PFSK-1 (cell line): ENCODE results near the gene ANKH.

Experiments used
- FOXP2 ChIP-seq: optimal IDR thresholded peaks from 2 replicates; pipeline ENCODE3; 2011; ENCODE audit warnings: borderline replicate concordance, control low read depth, inconsistent platforms; ENCODE audit not compliant: insufficient read depth; ENCODE audit errors: extremely low read length, extremely low read depth
- POLR2AphosphoS5 ChIP-seq: IDR thresholded peaks from 2 replicates; pipeline ENCODE4 v1.6.1; 2012; ENCODE audit warnings: low read depth, mild to moderate bottlenecking, control low read depth, low read length, moderate library complexity
- SIN3A ChIP-seq: IDR thresholded peaks from 2 replicates; pipeline ENCODE4 v1.6.1; 2012; ENCODE audit warnings: mild to moderate bottlenecking, low read length, moderate library complexity, borderline replicate concordance; ENCODE audit not compliant: insufficient read depth
- TAF1 ChIP-seq: IDR thresholded peaks from 2 replicates; pipeline ENCODE4 v1.6.1; 2012; ENCODE audit warnings: low read length, control low read depth, borderline replicate concordance; ENCODE audit not compliant: insufficient read depth
- TF ChIP-seq, protein P1 (sequence below), 2 experiments: IDR thresholded peaks; 2 replicates each; pipeline versions ENCODE4 v1.6.1 to v1.8.0; 2011 to 2012; ENCODE audit warnings: low read depth in 2 of 2, low read length in 2 of 2, control low read depth in 1 of 2, inconsistent platforms in 1 of 2, mild to moderate bottlenecking in 1 of 2, moderate library complexity in 1 of 2; ENCODE audit not compliant: insufficient read depth in 1 of 2

The ANKH gene

DNA sequence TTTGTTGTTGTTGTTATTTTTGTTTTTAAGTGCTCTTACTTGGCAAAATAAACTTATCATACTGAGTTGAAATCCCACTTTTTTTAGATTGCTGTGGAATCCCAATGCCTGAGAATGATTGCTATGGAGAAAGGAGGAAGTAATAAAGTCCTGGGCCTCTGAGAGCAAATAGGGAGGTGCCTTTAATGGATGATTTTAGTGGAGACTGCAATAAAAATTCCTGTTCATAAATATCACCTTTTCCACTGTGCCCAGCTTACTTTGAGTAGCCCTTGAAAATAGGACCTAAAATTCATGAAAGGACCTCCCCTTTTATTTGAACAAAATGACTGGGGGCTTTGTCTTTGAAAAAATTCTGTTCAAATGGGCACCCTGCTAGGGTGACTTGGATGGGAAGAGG is 21.8 kb upstream of the ANKH start:
- TF ChIP-seq FOXP2 (no peak), TAF1 (no peak), SIN3A (no peak)
- TF ChIP-seq, protein P1, sequence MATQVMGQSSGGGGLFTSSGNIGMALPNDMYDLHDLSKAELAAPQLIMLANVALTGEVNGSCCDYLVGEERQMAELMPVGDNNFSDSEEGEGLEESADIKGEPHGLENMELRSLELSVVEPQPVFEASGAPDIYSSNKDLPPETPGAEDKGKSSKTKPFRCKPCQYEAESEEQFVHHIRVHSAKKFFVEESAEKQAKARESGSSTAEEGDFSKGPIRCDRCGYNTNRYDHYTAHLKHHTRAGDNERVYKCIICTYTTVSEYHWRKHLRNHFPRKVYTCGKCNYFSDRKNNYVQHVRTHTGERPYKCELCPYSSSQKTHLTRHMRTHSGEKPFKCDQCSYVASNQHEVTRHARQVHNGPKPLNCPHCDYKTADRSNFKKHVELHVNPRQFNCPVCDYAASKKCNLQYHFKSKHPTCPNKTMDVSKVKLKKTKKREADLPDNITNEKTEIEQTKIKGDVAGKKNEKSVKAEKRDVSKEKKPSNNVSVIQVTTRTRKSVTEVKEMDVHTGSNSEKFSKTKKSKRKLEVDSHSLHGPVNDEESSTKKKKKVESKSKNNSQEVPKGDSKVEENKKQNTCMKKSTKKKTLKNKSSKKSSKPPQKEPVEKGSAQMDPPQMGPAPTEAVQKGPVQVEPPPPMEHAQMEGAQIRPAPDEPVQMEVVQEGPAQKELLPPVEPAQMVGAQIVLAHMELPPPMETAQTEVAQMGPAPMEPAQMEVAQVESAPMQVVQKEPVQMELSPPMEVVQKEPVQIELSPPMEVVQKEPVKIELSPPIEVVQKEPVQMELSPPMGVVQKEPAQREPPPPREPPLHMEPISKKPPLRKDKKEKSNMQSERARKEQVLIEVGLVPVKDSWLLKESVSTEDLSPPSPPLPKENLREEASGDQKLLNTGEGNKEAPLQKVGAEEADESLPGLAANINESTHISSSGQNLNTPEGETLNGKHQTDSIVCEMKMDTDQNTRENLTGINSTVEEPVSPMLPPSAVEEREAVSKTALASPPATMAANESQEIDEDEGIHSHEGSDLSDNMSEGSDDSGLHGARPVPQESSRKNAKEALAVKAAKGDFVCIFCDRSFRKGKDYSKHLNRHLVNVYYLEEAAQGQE (IDR thresholded peaks at IDR 0.05; ENCODE audit: insufficient read depth in 1 of 2, low read depth in 2 of 2, low read length in 2 of 2) = no peak

DNA sequence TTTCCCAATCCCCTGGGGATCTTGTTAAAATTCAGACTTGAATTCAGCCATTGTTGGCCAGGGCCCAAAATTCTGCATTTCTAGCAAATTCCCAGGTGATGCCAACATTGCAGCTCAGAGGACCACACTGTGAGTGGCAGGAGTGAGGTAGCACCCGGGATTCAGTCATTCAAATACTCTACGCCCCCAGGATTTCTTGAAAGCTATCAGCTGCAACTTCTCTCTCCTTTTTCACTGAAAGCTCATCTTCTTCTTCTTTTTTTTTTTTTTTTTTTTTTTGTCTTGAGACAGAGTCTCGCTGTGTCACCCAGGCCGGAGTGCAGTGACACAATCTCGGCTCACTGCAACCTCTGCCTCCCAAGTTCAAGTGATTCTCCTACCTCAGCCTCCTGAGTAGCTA is 19.3 kb upstream of the ANKH start:
- TF ChIP-seq TAF1 = no peak
- TF ChIP-seq FOXP2 = no peak
- no peak for TF ChIP-seq POLR2AphosphoS5
- TF ChIP-seq, protein P1 (IDR thresholded peaks at IDR 0.05; ENCODE audit: insufficient read depth in 1 of 2, low read depth in 2 of 2, low read length in 2 of 2) = no peak
- TF ChIP-seq SIN3A = no peak

DNA sequence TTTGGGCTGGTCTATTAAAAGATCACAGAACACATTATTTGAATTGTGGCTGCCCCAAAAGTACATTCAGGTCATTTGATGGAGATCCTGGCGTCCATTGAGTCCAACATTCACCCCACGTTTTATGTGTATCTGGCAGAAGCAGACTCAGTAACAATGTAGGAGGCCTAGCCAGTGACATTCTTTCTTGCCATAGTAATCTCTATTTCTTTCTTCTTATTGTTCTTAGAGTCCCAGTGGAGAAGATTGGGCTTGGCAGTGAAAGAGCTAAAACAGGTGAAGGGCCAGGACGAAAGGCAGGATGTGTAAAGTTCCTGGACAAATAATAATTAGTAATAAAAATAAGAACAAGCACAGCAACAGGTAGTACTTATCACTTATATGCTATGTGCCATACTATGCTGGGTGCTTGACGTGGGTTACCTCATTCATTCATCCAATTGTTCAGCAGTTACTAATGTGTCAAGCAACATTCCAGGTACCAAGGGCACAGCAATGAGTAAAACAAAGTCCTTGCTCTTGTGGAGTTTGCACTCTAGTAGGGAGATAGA is 12.6 kb upstream of the ANKH start:
- TF ChIP-seq POLR2AphosphoS5 (no peak), FOXP2 (no peak), TAF1 (no peak)
- TF ChIP-seq, protein P1 (IDR thresholded peaks at IDR 0.05; ENCODE audit: insufficient read depth in 1 of 2, low read depth in 2 of 2, low read length in 2 of 2) = no peak

DNA sequence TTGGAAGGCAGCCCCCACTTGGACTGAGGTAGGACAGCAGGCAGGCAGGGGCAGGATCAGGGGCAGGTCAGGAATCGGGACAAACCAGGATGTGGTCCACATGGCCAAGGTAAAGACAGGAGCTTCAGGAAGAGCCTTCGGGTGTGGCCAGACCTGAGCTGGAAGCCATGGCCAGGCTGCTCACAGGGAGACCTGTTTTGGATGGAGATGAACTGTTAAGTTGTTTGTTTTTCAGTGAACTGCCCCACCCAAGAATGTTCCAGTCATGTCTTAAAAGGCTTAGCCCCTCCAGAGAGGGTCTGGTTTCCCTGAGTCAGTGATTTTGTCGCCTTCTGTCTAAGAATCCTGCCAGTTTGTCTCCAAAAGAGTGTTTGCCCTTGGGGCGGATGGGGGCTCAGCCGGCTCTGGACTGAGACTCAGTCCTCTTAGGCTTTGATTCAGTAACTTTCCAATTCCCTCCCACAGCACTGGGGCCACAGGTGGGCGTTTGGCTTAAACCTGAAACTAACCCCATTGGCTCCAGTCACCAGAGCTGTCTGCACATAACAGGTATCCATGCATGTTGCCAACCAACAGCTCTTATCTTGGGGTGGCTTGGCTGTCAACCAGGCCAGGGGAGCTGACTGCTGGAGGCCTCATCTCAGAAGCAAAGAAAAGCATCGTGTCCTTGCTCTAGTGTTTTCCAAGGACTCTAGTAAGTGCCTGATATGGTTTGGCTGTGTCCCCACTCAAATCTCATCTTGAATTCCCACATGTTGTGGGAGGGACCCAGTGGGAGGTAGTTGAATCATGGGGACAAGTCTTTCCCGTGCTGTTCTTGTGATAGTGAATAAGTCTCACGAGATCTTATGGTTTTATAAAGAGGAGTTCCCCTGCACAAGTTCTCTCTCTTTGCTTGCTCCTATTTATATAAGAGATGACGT is 11.3 kb upstream of the ANKH start:
- TF ChIP-seq POLR2AphosphoS5 (no peak), TAF1 (no peak), SIN3A (no peak), FOXP2 (no peak)
- TF ChIP-seq, protein P1 (IDR thresholded peaks at IDR 0.05; ENCODE audit: insufficient read depth in 1 of 2, low read depth in 2 of 2, low read length in 2 of 2) = no peak
